GM04503 (cell line): ENCODE data around the gene SETD6.
"Not testable (repeated sequence)": the region's sequence is repeated elsewhere in the genome, so short reads cannot be mapped to it uniquely, and the experiment has no call there.

Source experiments
- DNase-seq: peaks from one replicate; pipeline ENCODE4 v3.0.0-alpha.2; 2012; ENCODE audit warnings: low read depth

The SETD6 gene

DNA sequence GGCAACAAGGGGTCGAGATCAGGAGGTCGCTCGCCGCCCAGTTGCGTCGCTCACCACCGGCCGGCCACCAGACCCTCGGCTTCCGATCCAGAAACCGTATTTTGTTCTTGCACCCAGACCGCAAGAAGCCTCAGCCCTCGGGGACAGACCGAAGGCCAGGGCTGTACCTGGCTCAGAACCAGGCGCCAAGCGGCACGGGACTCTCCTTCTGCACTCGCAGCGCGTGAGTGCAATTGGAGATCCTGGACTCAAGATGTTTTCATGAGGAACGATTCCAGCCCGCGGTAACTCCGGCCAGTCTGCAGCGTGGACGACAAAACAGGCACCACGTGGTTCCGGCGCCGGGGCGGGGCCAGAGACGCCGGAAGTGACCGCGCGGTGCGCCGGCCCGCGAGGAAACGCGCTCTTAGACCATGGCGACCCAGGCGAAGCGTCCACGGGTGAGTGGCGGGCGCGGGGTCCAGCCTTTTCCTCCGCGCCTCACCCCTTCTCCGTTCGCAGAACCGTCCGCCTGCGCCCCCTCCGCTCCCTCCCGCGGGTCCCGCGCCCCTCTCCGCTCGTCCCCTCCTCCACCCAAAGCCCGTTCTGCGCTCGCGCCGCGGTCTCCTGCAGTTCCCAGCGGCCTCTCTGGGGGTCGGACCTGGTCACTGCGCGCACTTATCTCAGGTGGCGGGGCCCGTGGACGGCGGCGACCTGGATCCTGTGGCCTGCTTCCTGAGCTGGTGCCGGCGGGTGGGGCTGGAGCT, at the start of gene SETD6:
TSS of gene SETD6 (plus strand) at position 393 of the 746 bp plus-strand sequence. CDS start at position 414, 21 bp downstream.
- peak; percentile 23 for DNase-seq

GRCh38 chr16:58465817-58466216, 49.5 kb upstream of the SETD6 start:
- DNase-seq: no peak

DNA sequence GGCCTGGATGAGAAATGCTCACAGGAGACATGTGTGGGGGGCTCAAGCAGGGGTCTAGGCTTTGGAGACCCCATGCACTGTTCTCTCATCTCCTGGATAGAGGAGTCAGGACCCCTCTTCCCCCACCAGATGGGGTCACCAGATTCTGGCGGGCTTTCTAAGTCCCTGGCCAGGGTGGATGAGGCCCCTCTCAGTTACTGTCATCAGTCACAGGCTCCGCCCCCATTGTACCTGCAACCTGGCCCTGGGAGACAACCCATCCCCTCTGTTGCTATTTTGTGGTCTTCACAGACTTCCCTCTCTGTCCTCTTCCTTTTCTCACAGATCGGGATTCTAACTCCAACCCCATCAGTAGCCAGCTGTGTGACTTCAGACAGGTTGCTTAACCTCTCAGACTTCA, 48.9 kb upstream of the SETD6 start:
- DNase-seq: no peak

DNA sequence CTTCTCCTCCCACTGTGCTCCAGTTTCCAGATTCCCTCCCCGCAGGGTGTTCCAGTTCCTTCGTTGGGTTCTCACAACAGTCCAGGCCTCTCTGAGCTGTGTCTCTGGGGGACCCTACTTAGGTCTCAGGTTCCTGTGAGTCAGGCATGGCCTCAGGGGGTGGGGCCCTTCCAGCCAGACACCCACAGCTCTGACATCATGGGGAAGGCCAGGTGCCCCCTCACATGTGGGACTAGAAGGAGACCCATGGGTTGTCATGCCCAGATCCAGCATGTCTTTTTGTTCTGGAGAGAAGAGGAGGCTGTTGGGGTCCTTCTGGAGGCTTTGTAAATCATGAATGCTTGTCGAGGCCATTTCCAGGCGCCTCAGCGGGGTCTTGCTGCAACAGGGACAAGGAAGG, 47.4 kb upstream of the SETD6 start:
- no peak for DNase-seq

- DNase-seq: no peak
Observed at GRCh38 chr16:58471209-58471975, 43.9 kb upstream of the SETD6 start.

- no peak for DNase-seq
Observed at GRCh38 chr16:58472266-58472665, 43.1 kb upstream of the SETD6 start.

DNA sequence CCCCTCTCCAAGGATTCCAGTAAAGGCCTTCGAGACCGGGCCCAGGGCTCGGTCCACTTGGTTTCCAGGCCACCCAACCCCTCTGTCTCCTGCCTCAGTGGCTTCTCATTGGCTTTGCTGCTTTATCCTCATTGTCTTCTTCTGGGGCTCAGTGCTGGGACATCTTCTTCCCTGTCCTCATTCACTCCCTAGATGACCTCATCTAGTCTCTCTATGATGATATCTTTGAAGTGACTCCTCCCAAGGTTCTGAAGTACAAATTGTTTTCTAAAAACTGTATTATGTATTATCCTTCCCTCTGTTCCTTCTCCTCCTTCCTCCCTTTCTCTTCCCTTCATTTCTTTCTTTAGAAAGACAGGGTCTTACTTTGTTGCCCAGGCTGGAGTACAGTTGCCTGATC, 42.5 kb upstream of the SETD6 start:
- DNase-seq: no peak

DNA sequence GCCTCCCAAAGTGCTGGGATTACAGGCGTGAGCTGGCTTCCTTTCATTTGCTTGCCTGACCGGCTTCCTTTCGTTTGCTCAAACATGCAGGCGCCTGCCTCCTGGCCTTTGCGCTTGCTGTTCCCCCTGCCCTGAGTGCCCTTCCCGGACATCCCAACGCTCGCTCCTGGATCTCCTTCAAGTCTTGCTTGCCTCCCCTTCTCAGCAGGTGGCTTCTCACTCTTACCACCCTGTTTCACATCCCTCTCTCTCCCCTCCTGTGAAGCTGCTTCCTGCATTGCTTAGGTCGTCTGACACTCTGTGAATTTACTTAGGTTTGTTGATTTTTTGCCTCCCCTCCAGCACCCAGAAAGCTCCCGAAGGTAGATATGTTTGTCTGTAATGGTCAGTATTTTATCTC, 41.0 kb upstream of the SETD6 start:
- no peak for DNase-seq

DNA sequence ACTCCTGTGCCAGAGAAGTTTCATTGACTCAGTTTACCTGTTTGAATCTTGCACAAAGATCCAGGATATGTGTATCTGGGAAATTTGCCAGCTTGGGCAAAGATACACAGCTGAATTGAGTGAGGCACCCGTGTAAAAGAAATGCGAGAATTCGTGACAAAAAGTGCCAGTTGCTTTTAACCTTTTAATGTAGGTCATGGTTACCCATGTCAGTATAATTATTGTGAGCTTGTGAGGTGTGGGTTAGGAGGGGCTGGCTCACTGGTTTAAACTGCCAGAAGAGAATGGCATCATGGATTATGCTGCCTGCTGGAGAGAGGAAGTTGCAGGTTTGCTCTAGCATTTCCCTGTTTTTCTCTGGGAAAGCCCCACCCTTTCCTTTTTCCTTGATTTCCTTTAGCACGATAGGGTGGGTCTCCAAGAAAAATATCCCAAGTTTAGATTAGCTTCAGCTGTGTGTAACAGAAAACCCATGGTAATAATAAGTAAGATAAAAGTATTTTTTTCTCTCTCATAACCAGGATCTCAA, 40.2 kb upstream of the SETD6 start:
- DNase-seq: no peak

GRCh38 chr16:58476791-58477190, 38.5 kb upstream of the SETD6 start:
- DNase-seq: no peak

- no peak for DNase-seq
Observed at GRCh38 chr16:58478427-58478826, 36.9 kb upstream of the SETD6 start.

DNA sequence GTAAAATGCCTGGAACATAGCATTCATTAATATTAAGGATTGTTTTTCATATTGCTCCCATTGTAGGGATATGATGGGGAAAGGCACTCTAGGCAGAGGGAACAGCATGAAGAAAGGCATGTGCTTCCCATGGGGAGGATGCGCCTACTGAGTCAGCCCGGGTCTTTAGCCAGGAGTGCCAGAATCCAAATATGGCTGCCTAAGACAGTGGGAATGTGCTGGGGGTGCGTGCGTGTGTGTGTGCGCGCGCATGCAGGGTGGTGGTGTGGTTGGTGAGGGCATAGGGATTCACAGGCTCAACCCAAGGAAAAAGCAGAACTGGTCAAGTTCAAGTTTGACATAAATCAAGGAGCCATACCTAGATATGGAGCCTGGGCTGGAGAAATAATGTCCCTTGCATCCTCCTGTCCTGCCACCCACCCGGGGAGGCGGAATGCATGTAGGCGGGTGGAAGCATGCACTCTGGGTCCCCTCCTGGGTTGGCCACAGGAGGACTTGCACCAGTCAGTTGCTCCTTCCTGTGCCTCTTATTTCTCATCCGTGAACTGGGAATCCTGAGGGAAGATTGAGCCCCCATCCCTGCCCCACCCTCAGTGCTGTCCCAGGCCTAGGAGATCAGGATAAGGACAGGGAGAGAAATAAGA, 34.0 kb upstream of the SETD6 start:
- no peak for DNase-seq

GRCh38 chr16:58481931-58482330, 33.4 kb upstream of the SETD6 start:
- DNase-seq: no peak

- no peak for DNase-seq
Observed at GRCh38 chr16:58485184-58485887, 30.0 kb upstream of the SETD6 start.

DNA sequence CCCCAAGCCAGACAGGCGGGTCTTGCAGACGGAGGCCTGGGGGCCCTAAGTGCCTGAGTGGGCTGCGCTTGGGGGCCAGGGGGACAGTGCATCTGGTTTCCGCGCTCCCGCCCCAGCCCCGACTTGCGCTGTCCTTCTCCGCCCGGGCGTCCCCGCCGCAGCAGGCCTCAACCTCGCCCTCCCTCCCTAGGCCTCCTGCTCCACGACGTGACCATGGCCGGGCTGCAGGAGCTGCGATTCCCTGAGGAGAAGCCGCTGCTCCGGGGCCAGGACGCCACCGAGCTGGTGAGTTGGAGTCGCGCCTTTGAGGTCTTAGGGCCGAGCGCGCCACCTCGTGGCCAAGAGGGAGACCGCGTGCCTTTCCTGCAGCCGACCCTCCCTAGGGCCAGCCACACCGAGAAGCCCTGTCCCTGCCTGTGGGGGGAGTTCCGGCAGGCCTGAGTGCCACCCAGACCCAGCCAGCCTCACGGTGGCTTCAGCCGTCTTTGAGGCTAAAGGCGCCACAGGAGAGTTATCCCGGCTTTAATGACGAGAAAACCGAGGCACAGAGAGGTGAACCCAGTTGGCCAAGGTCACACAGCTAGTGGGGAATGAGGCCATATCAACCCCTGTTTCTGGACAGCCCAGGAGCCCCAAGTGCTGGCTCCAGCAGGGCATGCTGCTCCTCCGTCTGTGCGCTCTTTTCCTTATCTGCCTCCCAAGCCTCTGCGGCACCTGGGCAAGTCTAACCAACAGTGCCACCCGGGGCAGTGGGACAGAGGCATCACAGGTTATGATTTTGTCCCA, 27.6 kb upstream of the SETD6 start:
- DNase-seq: peak; percentile 9

- no peak for DNase-seq
Observed at GRCh38 chr16:58488531-58488930, 26.8 kb upstream of the SETD6 start.

DNA sequence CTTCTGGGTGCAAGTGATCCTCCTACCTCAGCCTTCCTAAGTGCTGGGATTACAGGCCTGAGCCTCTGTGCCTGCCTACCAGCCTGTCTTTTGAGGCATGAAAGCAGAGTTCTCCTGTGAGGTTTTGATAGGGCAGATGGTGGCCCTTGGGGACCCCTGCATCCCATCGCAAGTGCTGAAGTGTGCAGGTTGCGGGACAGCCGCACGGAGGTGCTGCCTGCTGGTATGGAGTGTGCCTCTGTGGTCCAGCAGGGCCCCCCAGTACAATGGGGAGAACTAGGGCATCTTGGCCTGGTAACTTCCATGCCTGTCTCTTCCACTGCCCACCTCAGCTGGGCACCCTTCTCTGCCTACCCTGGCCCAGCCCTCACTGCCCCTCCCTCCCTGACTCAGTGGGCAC, 25.3 kb upstream of the SETD6 start:
- no peak for DNase-seq

GRCh38 chr16:58490539-58490938, 24.8 kb upstream of the SETD6 start:
- not testable (repeated sequence) for DNase-seq

DNA sequence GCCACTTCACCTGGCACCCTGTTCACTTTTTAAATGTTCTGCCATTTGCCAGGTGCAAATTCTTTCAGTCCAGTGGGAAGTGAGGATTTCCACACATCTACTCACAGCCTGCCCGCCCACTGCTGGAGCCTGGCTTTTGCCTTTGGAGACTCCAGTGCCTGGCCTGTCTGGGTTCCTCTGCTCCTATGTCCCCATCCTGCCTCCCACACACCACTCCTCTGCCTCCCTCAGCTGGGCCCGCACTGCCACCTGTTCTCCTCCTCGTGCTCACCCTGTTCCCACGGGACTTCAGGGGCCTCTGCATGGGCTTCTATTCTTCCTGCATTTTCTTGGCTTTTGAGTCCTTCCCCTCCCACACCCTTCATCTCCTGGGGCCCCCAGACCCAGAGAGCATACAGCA, 23.3 kb upstream of the SETD6 start:
- DNase-seq: no peak

DNA sequence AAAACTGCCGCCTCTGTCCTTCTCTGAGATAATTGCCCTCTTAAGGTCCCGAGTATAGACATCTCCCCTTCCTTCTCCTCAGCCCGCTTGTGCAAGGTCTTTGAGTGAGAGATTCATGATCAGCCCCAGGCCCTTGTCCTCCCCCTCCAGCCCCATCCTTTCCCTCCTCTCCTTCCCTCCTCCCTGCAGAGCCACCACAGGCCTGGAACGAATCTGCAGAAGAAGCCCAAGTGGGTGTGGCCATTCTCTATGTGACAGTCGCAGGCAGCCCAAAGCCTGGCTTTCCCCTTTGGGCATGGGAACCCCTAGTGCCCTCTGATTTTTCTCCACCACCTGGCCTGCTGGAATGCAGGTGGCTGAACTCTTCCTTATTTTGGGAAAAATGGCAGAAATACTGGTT, 22.6 kb upstream of the SETD6 start:
- no peak for DNase-seq

GRCh38 chr16:58493756-58494431, 21.4 kb upstream of the SETD6 start:
- no peak for DNase-seq
